ENCODE measurements around the gene ZNF470.

ZNF470 gene

DNA sequence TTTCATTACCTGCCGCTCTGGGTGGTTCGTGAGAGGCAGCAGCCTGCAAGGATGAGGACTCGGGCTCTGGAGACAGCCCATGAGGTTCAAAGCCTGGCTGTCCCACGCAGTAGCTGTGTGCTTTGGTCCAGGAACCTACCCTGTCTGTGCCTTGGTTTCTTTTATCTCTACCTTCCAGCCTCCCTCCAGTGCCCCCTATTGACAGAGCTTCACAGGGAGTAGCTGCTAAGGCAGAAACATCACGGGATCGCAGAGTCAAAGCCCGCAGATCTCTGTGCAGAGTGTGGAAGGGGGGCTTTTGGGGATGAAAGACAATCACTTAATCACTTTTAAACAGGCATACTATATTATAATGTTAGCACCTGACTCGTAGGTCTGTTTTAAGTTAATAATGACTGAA, 44.0 kb downstream of the ZNF470 start:
- no peak for DNase-seq

DNA sequence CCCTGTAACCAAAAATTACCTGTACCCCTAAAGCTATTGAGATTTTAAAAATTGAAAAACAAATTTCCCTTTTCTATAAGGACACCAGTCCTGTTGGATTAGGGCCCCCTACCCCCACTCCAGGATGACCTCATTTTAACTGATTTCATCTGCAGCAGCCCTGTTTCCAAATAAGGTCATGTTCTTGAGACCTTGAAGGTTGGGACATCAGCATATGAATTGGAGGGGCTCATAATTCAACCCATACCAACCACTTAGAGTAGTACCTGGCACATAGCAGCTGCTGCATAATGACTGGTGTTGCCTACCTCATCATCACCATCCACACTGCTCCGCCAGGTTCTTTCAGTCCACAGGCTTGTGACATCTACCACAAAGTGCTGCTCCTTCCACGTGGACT, 45.5 kb downstream of the ZNF470 start:
- DNase-seq: no peak

- DNase-seq: no peak
Measured at GRCh38 chr19:56613639-56614038, 46.4 kb downstream of the ZNF470 start.

DNA sequence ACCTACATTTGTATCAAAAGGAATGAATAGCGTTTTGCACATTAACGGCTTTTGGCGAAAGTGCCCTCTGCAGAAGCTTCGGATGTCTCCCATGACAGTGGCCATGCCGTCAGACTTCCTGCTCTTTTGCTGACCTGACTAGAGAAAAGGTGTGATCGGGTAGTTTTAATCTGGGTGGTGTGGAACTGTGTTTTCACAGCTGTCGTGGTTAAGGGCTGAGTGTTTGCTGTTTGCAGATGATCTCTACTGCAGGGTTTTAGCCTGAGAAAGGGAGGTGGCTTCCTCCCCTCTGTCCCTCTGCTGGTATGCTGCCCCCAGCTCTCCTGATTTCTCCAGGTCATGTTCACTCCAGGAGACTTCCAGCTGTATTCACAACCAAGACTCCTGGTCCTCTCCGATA, 50.3 kb downstream of the ZNF470 start:
- no peak for DNase-seq

DNA sequence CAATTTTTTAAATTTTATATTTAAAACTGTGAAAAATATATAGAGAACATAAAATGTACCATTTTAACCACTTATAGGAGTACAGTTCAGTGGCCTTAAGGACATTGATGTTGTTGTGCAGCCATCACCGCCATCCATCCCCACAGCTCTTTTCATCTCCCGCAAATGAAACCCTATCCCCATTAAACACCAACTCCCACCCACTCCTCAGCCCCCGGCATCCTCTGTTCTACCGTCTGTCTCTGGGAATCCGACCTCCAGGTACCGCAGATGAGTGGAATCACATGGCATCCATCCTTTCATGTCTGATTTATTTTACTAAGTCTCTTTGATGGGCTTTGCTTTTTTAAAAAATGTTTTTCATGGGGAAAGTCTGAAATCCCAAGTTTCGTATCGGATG, 51.9 kb downstream of the ZNF470 start:
- DNase-seq: no peak

- DNase-seq: no peak
Measured at GRCh38 chr19:56622374-56622773, 55.1 kb downstream of the ZNF470 start.

- DNase-seq: no peak
Measured at GRCh38 chr19:56623006-56623405, 55.7 kb downstream of the ZNF470 start.

- DNase-seq: no peak
Measured at GRCh38 chr19:56625708-56626107, 58.4 kb downstream of the ZNF470 start.

- no peak for DNase-seq
Measured at GRCh38 chr19:56633021-56633420, 65.8 kb downstream of the ZNF470 start.

- DNase-seq: peak; percentile 51
Measured at GRCh38 chr19:56637976-56638555, 70.8 kb downstream of the ZNF470 start.
